Right ventricle myocardium inferior (tissue), 1 donor: ENCODE results near the gene FILIP1. TPM values are rescaled to one million over a fixed set of nuclear protein-coding genes. Genes with fewer than 3 reads are reported as not detected.
A peak's percentile ranks its signal among the peaks of the same experiment; 100 is the strongest.
"Not testable (repeated sequence)": the region's sequence is repeated elsewhere in the genome, so short reads cannot be mapped to it uniquely, and the experiment has no call there.

Experiments
- ATAC-seq: fragments of 200-7000 bp; cut with Tn5 transposase; one replicate; pipeline ENCODE4 v1.9.1; 2020; ENCODE audit warnings: mild to moderate bottlenecking, moderate library complexity
- DNase-seq: peaks from one replicate; pipeline ENCODE4 v3.0.0; 2021; ENCODE audit errors: missing footprints
- intact Hi-C: fragments of 100-400 bp; cut with DNase I; formaldehyde crosslinking; loops from one replicate; pipeline ENCODE4 v1.11.0; 2022
- total RNA-seq: library from RNA; stranded (reverse); fragmentation: NEBNext Ultra II Directional; extraction: Animal tissue kit (Norgen Biotek cat#: 25700); gene quantifications from one replicate; pipeline ENCODE4 v1.2.1, GENCODE V29; 2021
- donor health status: DM: no; HTN: yes; CAD: no; lungs with severe emphysema.

The FILIP1 gene
- total RNA-seq, 1 donor from 2014 or later, result 149 TPM

DNA sequence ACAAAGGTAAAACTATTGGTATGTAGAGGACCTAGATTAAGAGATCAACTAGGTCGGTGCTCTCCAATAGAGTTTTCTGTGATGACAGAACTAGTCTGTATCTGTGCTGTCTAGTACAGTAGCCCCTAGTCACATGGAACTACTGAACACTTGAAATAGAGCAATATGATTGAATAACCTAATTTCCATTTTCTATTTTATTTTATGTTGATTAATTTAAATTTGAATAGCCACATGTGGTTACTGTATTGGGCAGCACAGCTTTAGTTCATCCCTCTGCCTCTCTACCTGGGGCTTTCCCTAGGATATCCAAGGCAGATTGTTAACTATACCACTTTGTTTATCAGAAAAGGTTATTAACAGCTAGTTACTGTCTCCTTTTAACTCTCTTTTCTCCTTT is 27.0 kb downstream of the FILIP1 start:
- intact Hi-C loops, result no loop called here
- no peak for DNase-seq
- no peak for ATAC-seq

DNA sequence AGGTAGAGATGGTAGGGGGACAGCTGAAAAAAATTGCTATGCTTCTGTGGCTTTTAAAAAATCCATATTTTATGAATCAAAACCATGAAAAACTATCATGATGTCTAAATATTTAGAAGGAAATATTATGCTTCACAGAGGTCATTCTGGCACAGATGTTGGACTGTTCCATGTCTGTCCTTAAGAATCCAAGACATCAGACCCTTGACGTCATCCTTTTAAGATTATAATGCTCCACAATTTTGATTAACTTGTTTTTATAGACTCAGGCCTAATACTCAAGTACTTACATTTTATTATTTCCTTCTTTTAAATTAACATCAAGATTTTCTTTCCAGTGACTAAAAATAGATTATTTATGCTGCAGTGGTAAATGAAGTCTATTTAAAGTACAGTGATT is 29.7 kb downstream of the FILIP1 start:
- intact Hi-C loops, result no loop called here
- ATAC-seq (peak; percentile 49), DNase-seq (no peak)

GRCh38 chr6:75463061-75463460 is 30.5 kb downstream of the FILIP1 start:
- ATAC-seq, result no peak
- no peak for DNase-seq
- intact Hi-C loops, result no loop called here

DNA sequence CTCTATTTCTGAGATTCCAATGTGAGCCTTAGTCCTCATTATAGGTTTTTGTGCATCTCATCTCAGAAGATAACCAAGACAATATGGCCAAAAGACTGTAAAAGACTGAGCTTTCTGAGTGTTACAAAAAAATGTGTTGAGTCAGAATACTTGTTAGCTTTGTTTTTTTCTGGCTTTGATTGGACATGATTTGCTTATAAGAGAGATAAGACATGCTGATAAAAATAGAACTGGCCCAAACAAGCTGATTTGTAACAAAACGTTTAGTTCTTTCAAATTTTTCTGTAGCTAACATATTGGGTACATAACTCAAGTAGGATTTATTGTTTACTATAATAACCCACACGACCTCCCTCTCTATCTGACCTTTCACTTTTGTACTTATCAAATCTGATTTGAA is 32.9 kb downstream of the FILIP1 start:
- ATAC-seq, result no peak
- DNase-seq, result no peak
- intact Hi-C loops, result no loop called here

DNA sequence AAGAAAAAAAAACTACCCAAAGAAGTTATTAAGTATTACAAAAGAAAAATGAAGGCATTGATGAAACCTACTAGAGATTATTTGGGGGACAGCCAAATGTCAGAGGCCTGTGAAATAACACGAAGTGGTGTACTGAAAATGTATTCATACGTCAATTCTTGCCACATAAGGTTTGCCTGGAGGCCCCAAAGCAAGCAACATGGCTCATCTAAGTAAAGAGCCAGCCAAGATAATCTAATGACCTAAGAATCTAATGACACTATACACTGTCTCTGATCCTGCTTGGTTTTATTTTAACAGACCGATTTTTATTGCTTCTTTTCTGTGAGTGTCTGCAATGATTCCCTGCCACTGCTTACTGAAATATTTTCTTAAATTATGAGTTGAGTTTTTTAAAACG is 34.7 kb downstream of the FILIP1 start:
- ATAC-seq (peak; percentile 88), DNase-seq (no peak)
- intact Hi-C loops, result no loop called here

GRCh38 chr6:75450903-75451302 is 42.7 kb downstream of the FILIP1 start:
- intact Hi-C loops, result no loop called here
- ATAC-seq (no peak), DNase-seq (no peak)

- intact Hi-C loops, result no loop called here
- DNase-seq (no peak), ATAC-seq (no peak)
Measured at GRCh38 chr6:75449630-75450206, 43.9 kb downstream of the FILIP1 start.

- intact Hi-C loops, result no loop called here
- DNase-seq (no peak), ATAC-seq (no peak)
Measured at GRCh38 chr6:75446241-75446880, 47.2 kb downstream of the FILIP1 start.

DNA sequence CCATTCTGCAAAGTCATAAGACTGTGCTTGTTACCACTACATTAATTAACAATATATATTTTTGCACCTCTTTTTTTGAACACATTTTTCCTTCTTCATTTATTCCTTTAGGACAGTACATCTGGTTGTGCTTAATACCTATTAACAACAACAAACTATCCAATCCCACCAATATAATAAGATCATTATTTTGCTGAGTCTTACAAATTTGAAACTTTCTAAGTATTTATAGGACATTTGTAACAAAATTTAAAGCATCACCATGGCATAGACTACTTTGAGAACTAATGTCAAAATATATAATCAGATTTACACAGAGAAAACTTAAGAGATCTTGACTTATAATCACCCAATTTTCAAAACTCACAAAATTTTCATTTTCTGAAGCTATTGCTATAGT is 47.9 kb downstream of the FILIP1 start:
- DNase-seq (no peak), ATAC-seq (no peak)
- intact Hi-C loops, result no loop called here

DNA sequence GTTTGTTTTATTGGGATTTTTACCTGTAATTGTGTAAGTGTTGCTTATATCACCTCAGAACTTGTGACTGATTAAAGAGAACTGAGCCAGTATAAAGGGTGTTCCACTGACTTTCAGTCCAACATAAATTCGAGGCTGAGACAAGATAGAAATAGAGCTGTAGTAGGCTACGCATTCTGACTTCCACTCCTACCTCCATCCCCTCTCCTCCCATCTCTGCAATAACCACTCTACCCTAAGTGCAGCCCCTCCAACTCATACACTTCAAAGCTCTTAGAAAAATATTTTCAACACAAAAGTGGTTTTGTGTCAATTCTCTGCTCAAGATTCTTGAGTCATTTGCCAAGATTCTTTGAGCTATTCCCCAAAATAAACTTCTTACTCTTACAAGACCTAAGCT is 48.7 kb downstream of the FILIP1 start:
- DNase-seq, result no peak
- ATAC-seq, result no peak
- intact Hi-C loops, result no loop called here

- DNase-seq, ATAC-seq, intact Hi-C loops: not testable (repeated sequence)
Measured at GRCh38 chr6:75441883-75442282, 51.7 kb downstream of the FILIP1 start.

GRCh38 chr6:75441479-75441878 is 52.1 kb downstream of the FILIP1 start:
- intact Hi-C loops, ATAC-seq: not testable (repeated sequence)

DNA sequence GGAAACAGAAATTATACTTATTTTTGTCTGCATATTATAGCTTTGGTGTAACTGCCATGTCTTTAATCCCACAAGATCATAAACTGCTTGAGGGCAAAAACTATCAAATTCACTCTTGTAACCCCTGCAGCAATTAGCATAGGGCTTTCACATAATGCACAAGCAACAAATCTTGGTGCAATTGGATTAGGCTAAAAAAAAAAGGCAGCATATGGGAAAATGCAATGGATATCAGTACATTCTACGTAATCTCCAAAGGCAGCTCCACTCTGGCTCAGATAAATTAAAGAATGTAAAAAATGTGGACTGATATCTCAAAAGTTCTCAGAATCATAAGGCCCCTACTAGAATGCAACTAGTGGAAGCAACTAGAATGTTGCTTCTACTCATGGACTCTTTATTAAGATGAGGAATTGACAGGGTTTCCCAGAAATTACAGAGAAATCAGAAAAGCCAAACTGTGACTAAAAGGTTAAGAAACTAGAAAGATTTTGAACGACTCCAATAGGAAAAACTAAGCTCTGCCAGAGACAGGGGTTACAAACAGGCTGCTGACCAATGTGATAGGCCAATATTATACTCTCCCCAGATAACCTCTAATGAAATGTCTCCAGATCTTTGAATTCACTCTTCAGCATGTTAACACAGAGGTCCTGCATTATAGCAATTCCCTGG is 55.0 kb downstream of the FILIP1 start:
- intact Hi-C loops, result loop anchor here (5.0 kb wide), 1 partner anchor 71 kb away; no protein-coding TSS in a partner anchor
- DNase-seq, result no peak
- ATAC-seq, result no peak

More at GRCh38 chr6:75441479-75441878, 52.1 kb downstream of the FILIP1 start:
- DNase-seq, result not testable (repeated sequence)

- intact Hi-C loops, result loop anchor here (5.0 kb wide), 1 partner anchor 71 kb away; no protein-coding TSS in a partner anchor
- ATAC-seq (peak; percentile 62), DNase-seq (no peak)
Measured at GRCh38 chr6:75438013-75438431, 55.6 kb downstream of the FILIP1 start.

GRCh38 chr6:75437421-75437891 is 56.1 kb downstream of the FILIP1 start:
- no peak for DNase-seq
- ATAC-seq, result peak; percentile 87
- intact Hi-C loops, result loop anchor here (2.0 to 5.0 kb wide), 2 partner anchors 53 to 70 kb away; no protein-coding TSS in a partner anchor

GRCh38 chr6:75436869-75437268 is 56.7 kb downstream of the FILIP1 start:
- DNase-seq (peak; percentile 66), ATAC-seq (peak; percentile 88)
- intact Hi-C loops, result loop anchor here (2.0 to 5.0 kb wide), 2 partner anchors 54 to 70 kb away; no protein-coding TSS in a partner anchor

DNA sequence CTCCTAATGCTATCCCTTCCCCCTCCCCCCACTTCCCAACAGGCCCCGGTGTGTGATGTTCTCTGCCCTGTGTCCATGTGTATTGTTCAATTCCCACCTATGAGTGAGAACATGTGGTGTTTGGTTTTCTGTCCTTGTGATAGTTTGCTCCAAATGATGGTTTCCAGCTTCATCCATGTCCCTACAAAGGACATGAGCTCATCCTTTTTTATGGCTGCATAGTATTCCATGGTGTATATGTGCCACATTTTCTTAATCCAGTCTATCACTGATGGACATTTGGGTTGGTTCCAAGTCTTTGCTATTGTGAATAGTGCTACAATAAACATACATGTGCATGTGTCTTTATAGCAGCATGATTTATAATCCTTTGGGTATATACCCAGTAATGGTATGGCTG is 60.8 kb downstream of the FILIP1 start:
- intact Hi-C loops, ATAC-seq, DNase-seq: not testable (repeated sequence)

GRCh38 chr6:75431379-75431778 is 62.2 kb downstream of the FILIP1 start:
- peak; percentile 92 for ATAC-seq
- peak; percentile 71 for DNase-seq
- intact Hi-C loops, result no loop called here

DNA sequence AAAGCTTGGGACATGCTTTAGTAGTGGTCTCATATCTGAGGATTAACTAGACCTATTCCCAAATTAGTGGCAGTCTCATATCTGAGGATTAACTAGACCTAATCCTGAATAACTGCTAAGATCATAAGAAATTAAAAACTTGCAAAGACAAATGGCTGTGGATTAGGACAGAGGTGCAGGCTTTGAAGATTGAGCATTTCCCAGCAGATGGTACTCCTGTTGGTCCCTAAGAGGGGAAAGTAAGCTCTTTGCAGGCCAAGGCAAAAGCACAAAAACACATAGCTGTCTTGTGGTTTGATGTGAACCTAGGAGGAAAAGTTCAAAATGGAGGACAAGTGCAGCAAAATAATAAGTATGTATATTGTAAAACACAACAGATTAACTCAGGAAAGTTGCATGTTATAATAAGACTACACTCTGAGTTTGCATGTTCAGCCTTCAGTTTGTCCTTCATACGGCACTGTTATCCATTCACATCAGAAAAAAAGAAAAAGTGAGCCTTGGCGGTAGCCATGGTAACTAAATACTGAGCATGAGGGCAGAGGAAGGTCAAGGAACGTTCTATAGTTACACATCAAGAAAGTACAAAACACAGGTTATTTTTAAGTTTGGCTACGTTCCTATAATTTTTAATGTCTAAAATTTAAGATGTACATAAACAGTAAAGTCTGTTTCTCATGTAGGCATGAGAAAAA is 62.8 kb downstream of the FILIP1 start:
- ATAC-seq (peak; percentile 32), DNase-seq (no peak)
- intact Hi-C loops, result no loop called here
